T1000 (cell line): ENCODE results near the gene CD300A.

Experiments used
- DNase-seq: peaks from one replicate; lab custom pipeline; 2025; ENCODE audit warnings: mixed read lengths; lab: John Stamatoyannopoulos, UW

CD300A gene

DNA sequence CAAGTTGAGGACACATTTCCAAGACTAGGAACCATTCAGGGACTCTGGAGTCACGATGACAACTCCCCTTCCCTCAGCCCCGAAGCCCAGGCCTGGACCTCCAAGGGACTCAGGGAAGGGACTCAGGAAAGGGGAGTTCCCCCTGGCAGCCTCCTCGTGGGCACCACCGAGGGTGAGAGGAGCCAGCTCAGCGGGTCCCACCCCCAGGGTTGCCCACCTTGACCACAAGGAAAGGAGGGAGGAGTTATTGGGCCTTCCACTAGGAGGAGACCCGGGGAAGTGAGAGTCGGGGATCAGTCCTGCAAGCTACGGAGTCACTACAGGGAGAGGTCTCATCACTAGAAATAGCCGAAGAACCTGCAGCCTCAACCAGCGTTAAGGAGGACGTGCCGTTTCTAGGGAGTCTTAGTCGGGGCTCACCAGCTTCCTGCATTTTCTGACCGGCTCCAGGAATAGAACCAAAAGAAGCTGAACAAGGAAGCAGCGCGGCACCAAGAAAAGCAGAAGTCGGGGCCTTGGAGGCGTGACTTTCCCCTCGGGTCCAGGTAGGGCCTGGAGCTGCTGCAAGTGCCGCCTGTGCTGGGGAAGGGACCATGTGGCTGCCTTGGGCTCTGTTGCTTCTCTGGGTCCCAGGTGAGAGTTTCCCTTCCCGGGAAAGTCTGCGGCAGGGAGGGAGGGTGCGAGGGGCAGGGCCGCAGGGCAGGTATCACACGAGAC is at the start of gene CD300A:
CD300A (plus strand) TSS at position 524 of the 717 bp plus-strand sequence; CDS start at position 594, 70 bp downstream.
- no peak for DNase-seq

DNA sequence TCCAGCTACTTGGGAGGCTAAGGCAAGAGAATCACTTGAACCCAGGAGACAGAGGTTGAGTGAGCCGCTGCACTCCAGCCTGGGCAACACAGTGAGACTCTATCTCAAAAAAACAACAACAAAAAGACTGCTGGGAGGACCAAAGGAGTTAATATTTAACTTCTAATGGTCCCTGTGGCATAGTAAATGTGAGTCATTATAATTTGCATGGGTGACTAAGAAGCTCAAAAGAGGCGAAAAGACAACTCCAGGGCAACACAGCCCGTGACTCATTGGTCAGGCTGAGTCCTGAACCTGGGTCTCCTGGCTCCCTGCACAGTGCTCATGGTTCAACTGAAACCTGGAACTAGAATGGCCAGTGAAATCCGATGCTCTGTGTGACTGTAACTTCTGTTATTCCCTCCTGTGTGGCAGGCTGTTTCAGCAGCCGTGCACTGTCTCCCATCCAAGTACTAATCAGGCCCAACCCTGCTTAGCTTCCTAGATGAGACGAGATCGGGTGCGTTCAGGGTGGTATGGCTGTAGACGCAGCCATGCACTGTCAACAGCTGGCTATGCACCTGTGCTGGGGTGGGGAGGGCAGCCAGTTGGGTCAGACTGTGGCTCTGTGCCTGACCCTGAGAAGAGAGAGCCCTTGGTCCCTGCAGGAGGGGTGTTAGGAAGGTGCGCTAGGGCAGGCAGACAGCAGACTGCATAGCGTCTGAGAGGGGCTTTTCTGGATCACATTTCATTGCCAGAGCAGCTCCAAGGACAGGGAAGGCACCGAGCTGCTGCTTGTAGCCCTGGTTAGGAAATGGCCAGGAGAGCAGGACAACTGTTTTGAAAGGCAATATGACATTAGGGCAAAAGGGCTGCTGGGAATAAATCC is 49.0 kb upstream of the CD300A start:
- no peak for DNase-seq

DNA sequence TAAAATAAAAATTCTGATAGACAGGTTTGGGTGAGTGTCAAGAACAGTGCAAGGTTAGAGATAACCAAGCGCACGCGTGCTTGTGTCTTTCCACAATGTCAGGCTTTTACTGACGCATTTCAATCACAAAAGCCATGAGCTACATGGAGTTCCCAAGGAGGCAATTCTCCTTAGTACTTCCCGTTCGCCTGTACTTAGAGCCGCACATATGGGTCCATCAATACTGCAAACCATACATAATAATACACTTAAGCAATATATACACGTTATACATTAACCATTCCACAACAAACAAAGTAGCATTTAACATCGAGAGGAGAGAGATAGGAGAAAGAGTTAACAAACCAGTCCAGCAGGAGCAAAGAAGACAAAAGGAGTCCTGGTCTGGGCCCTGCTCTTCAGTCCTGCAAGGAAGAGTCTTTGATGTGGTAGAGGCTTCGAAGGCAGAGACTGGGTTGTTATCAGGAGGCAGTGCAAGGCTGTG is 46.5 kb upstream of the CD300A start:
- DNase-seq, result no peak

DNA sequence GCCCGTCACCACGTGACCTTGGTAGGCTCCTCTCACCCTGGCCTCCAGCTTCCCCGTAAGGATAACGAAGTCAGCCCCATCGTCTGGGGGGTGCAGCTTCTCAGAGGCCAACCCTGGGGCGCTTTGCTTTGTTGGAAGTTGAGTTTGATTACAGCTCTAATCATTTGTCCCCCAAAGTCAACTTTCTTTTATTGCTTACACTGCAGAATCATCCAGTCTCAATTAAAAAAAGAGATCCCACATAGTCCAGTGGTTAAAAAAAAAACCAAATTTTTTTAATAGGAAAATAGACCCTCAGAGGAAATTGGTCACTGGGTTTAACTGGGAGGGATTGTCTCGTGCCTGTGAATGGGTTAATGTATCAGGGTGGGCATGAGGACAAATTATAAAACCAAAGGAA is 42.3 kb upstream of the CD300A start:
- no peak for DNase-seq

DNA sequence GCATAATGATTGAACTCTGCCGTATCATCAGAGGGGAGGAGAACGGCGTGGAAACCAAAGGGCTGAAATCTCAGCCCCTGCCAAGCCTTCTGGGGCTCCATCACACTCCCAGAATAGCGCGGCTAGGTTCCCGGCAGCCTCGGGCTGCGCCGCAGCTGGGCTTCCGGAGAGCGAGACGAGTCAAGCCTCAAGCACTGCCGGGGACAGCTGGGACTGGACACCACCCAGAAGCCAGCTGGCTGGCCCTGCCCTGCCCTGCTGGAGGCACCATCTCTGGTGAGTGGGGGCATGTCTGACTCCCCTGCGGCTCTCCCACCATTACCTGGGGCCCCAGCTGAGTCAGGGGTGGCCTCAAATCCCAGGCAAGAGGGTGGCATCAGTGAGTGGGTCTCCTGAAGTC is 41.8 kb upstream of the CD300A start:
- no peak for DNase-seq

DNA sequence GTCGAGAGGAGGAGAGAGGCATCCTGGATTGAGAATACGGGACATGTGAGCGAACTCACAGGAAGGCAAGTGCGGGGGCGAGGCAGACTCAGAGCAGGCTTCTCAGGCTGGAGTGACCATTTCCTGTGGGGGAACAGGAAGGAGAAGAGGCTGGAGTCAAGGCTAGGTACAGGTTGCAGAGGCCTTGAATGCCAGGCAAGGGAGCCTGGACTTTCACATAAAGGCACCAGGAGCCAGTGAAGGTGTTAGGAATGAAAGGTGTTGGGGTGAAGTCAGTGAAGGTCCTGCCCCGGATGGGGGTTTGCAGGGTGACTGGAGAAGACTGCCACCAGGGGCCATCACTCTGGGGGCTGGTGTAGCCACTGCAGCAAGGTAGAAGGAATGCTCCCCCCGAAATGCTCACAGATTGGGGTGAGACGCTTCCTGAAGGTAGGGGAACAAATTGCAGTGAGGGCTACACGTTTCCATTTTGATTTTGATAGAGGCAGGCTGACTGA is 39.8 kb upstream of the CD300A start:
- no peak for DNase-seq

DNA sequence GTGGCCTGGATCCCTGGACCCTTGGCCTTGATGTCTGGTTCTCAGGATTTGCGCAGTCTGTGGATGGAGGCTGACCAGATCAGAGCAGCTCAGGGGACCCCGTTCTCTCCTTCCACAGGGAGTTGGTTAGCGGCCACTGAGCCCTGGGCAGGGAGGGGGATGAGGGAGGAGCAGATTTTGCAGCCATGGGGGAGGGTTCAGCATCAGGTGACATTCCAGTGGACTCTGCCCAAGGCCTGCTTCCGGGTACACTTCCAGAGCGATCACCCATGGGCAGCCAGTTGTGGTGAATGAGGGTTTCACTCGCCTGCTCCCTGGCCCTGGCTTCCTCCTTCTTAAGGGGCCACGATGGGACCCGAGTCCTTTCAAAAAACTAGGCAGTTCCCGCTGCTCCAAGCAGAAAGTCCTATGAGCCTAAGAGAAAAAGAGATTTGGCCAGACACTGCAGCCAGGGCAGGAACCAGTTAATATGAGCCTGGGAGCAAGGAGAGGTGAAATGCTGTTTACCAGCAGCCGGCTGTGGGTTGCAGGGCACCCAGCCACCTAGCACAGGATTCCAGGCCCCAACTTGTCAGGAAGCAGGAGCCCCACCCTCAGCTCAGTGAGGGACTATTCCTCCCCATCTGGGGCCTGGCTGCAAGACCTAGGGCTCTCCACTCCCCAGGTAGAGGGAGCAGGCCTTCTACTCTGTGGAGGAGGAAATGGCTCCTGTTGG is 39.2 kb upstream of the CD300A start:
- DNase-seq, result no peak

DNA sequence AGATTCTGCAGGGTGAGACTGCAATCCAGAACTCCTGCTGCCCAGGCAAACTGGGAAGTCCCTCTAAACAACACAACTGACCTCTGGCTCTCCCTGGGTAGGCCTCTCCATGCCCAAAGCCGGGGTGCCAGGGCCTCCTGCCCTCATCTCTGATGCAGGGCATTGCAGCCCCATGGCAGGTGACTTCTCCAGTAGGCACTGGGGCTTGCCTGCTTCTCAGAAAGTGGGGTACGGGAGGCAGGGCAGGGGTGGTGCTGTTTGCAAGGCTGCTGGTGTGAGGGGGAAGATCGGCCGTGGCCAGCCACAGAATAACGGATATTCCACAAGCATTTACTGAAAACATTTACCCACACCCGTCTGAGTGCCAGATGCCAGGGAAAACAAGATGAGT is 38.7 kb upstream of the CD300A start:
- DNase-seq, result no peak

DNA sequence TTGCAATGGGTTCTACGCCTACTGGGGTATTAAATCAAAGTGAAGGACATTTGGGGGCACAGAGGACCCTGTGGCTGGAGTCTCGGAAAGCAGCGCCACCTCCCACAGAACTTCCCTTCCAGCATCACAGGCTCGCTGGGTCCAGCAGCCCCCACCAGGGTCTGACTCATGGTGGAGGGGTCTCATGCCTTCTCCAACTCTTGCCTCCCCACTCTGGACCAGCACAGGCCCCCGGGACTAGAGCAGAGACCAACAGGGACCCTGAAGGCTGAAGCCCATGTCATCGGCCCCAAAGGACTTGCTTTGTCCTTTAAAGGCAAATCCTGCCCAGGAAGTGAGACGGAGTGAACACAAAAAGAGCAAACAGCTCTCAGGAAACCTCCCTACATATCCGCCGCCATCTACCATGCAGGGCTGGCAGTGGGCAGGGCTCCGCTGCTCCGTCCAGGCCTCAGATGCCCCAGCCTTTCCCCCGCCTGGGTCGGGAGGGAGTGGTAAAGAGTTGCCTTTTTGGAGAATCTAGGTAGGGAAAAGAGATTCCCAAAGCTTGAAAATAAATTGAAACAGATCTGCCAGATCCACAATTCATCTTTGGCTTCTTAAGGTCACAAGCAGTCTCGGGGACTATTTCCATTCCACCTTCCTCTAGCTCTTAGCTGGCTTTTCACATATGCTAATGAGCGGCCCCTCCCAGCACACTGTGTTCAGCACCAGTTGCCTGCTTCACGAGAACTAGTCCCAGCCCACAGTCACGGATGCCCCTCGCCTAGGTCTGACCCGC is 36.6 kb upstream of the CD300A start:
- no peak for DNase-seq

DNA sequence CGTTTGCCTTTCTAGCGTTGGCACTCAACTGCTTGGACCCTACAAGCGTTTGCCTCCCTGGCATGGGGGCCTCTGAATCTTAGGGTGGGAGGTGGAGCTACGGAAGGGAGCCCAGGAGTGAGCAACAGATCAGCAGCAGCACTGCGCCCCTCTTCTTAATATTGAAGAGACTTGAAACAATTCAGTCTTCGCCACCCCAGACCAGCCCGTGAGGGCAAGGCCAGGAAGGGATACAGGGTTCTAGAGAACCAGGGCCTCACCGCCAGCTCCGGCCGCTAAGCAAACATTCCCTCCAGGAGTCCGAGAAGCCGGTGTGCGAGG is 36.1 kb upstream of the CD300A start:
- DNase-seq, result no peak

DNA sequence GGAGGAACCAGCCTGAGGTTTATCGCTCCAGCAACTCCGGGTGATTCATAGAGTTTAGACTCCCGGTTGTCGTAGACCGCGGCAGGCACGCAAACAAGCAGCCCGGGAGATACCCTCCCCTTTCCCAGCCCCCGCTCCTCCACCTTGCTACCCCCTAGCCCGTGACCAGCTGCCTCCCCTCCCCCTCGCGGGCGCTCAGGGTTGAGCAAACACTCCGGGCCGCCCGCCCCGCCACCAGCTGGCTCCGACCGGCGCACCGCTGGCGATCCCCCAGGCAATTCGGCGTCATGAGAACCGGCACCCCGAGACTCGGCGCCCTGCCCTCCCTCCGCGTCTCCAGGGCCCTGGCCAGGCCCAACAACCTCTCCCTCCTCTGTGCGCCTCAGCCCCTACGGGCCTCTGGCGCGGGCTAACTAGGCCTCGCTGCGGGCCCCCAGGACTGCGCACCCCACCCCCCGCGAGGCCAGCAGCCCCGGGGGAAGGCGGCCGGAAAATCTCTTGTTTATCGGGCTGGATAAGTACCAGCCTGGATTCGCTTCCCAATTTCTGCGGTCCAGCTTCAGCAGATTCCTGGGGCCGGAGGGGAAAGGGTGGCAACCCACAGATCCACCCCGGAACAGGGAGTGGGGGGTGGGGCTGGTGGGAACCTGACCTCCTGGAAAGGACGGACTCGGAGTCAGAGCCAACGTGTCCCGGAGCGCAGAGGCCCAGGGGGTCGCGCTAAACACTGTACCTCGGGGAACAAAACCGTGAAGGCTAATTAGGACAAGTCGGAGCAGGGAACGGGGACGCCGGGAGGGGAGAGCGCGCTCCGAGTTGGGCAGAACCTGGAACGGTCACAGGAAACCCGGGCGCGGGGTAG is 35.5 kb upstream of the CD300A start:
- no peak for DNase-seq

DNA sequence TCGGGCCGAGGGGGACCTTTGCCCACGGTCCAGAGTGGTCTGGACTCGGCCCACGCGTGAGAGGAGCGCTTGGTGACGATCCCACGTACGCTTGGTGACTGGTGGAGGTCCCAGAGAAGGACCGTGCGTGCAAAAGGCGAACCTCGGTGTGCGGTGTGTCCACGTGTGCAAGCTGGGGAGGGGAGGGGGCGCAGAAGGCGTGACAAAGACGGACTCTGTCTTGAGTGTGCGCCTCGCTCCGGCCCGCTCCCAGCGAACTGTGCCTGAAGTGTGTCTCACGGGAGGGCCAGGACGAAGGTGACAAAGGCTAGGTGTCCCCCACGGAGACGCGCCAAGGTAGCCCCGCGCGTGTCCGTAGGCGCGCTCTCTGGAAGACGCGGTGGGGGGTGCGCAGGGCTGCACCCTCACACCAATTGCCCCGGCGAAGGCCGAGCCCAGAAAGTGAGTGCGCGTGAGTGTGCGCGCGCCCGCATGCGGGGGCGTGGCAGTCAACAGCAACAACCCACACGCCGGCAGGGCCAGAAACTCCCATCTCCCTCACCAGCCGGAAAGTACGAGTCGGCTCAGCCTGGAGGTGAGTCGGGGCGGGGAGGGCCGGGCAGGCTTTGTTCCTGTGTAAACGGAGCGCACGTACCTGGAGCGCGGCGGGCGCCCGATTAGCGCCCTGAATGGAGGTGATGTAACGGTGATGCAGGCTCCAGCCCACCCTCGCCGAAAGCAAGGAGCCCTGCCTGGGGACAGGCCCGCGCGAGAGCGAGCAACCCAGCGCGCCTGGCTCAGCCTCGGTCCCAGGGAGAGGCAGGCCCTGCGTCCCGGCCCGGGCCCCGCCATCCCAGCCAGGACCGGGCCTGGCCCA is 34.6 kb upstream of the CD300A start, which contains the start of gene GPRC5C:
GPRC5C (plus strand) TSS at position 521 of the 856 bp plus-strand sequence. CDS start 7,689 bp downstream, outside the sequence.
- no peak for DNase-seq

DNA sequence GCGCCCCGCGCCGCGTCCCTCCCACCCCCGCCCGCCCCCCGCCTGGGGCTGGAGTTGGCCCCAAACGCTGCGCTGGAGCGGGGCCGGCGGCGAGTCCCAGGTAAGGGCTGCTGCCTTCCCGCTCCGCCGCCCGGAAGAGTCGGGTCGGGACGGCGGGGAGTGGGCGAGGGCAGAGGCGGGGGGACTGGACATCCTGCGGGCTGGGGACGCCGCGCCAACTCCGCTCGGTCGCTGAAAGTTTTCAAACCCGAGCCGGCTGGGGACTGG is 34.1 kb upstream of the CD300A start:
- DNase-seq, result no peak

DNA sequence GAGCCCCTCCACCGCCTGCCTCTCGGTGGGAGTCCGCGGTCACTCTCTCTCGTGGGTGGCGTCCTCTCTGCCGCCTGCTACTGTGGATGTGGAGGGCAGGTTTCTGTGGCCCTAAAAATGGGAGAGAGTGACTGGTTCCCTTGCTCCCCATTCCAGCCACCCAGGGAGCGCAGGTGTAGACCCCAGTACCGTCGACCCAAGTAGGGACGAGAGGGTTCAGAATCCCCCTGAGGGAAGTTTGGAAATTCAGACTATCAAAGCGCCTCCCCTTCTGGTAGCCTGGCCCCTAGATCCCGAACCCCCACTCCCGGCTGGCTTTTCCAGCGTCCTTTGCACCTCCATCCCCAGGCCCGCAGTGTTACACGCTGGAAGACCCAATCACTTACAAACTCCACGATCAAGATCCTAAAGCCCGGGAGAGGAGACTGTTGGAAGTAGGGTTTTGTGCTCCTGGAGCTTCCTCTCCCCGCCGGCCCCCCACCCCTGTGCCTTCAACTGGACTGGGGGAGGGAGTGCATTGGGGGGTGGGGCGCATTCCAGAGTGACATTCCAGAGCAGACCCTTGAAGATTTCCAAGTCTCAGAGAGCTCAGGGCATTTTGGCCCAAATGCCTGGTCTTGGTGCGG is 33.6 kb upstream of the CD300A start:
- DNase-seq, result no peak

DNA sequence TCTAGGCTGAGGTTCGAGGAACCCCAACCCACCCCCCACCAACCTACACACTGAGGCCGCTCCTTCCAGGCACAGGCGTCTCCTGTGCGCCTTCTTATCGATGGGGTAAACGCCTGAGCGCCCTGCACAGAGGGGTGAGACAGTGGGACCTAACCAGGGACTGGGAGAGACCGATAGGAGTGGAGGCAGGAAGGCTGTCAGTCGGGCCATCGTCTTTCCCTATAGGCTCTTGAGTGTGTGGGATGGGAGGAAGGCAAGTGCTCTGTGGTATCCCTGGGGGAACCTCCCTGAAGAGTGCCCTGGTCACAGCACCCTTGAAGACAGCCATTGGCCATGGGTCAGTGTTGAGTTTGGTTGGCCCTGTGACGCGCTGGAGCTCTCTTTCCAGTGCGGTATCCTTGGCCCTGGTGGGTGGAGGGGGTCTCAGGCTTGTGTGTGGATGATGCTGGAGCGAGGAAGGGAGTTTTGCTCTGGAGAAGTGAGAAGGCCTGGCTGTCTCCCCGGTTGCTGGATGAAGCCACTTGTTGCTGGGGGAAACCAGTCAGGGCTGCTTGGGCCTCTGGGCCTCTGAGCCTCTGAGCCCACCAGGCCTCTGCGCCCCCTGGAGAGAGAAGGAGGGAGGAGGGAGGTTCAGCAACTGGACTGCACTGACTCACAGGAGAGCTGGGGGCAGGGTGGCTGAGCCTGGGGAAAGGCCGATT is 32.9 kb upstream of the CD300A start:
- DNase-seq, result no peak

DNA sequence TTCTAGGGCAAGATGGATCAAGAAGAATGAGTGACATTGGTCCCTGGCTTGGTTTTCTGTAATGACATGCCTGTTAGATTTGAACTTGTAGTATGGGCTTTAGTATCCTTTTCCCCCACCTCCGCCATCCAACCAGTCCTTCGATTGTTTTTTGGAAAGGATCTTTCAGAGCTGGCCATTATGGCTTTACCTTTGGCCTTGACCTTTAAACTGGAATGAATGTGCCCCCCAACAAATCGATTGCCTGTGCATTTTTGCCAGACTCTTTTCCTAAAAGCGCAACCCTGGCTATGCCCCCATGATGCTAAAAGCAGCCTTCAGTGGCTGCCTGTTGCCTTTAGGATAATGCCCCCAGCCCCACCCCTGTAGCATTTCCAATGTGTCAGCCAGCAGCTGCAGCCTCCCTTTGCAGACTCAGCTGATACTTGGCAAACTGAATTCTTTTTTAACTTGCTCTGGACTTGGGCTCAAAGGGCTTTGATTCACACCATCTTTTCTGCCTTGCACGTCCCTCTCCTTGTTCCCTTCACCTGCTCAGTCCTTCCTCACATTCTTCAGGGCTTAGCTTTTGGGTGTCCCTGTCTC is 30.6 kb upstream of the CD300A start:
- DNase-seq, result no peak

DNA sequence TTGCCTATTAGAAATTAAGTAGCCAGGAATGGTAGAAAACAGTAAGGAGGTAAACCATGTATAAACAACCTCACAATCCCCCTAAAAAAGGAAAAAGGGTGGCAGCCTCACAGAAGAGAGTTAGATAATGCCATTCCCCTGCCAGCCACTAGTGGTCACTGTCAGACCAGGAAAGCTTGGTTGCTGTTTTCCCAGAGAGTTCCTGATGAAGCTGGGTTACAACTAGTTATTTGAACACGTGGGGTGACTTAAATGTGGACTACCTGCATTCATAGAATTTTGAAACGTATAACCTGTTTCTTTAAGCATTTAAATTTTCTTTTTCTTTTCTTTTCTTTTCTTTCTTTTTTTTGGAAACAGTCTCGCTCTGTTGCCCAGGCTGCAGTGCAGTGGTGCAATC is 28.7 kb upstream of the CD300A start:
- DNase-seq, result no peak
